ENCODE measurements around the gene GRIN1. TPM values are rescaled to one million over a fixed set of nuclear protein-coding genes. Genes with fewer than 3 reads are reported as not detected.

Gene GRIN1
- total and polyA plus RNA-seq, 10 of the 15 experiments (the other 5 are each of a cell fraction or from before 2014, with no cell fraction given) = 0.05 to 0.10 (median 0.06) TPM; not detected in 6

DNA sequence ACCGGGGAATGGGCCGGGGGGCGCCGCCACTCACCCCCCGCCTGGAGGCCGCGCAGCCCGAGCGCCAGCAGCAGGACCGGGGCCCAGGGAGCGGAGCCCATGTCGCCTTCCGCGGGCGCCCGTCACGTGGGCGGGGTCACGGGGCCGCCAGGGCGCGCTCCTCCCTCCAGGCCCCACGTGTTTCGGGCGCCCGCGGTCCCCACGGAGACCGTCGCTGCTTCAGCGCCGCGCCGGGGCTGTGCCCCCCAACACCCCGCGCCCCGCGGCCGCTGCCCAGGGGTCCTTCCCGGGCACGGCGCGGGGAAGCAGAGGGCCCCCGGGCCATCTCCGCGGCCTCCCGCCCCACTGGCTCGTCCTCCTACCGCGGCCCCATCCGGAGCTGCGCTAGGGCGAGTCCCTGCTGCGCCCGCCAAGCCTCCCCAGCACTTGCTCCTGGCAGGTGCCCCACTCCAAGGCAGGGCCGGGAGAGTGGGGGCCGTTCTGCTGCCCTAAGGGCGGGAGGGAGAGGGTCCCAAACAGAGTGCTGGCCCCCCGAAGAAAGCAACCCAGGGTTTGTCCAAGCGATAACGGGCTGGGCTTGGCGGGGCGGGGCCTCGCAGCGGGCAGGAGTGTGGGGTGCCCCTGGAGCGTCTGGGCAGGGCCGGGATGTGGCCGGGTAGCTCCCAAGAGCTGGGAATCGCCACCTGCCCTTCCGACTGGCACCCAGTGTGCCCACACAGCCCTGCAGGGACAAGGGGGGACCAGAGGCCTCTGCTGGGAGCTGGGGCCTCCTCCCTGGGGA lies 24.2 kb upstream of the GRIN1 start, which contains the start of gene DPP7 (continued):
- TF ChIP-seq REST (IDR thresholded peaks at IDR 0.05; ENCODE audit: low read depth, low read length) = no peak
- no peak for TF ChIP-seq PAX5 (IDR thresholded peaks at IDR 0.05; ENCODE audit: borderline replicate concordance, low read depth, low read length)
- no peak for TF ChIP-seq ZNF384 (IDR thresholded peaks at IDR 0.05; ENCODE audit: borderline replicate concordance, low read depth, low read length)
- TF ChIP-seq CBX3 (IDR thresholded peaks at IDR 0.05; ENCODE audit: borderline replicate concordance, low read depth) = no peak
- TF ChIP-seq, protein P1, sequence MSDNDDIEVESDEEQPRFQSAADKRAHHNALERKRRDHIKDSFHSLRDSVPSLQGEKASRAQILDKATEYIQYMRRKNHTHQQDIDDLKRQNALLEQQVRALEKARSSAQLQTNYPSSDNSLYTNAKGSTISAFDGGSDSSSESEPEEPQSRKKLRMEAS (IDR thresholded peaks at IDR 0.05; ENCODE audit: low read depth, low read length) = peak; percentile 93
- peak; percentile 96 for TF ChIP-seq MXI1 (IDR thresholded peaks at IDR 0.05; ENCODE audit: low read depth, low read length)
- TF ChIP-seq RB1 (IDR thresholded peaks at IDR 0.05; ENCODE audit: borderline replicate concordance) = peak; percentile 82; the same call in 1 of the 2 replicates
- no peak for TF ChIP-seq JUND (IDR thresholded peaks at IDR 0.05; ENCODE audit: low read depth, low read length)
- no peak for TF ChIP-seq CBX5 (IDR thresholded peaks at IDR 0.05; ENCODE audit: low read depth)
- TF ChIP-seq, protein P2, sequence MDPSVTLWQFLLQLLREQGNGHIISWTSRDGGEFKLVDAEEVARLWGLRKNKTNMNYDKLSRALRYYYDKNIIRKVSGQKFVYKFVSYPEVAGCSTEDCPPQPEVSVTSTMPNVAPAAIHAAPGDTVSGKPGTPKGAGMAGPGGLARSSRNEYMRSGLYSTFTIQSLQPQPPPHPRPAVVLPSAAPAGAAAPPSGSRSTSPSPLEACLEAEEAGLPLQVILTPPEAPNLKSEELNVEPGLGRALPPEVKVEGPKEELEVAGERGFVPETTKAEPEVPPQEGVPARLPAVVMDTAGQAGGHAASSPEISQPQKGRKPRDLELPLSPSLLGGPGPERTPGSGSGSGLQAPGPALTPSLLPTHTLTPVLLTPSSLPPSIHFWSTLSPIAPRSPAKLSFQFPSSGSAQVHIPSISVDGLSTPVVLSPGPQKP (IDR thresholded peaks at IDR 0.05; ENCODE audit: low read depth, low read length) = no peak
- TF ChIP-seq POLR2AphosphoS2 (IDR thresholded peaks at IDR 0.05; ENCODE audit: low read depth, low read length) = no peak
- no peak for TF ChIP-seq SREBF1 (IDR thresholded peaks at IDR 0.05; ENCODE audit: low read length)
- no peak for TF ChIP-seq RBBP5 (conservative IDR thresholded peaks at IDR 0.05)
- peak; percentile 62 to 90; a peak in 3 of 4 replicates for TF ChIP-seq BHLHE40 (IDR thresholded peaks at IDR 0.05; ENCODE audit: borderline replicate concordance in 1 of 2, low read depth in 2 of 2, low read length in 1 of 2)
- no peak for TF ChIP-seq TBL1XR1 (IDR thresholded peaks at IDR 0.05; ENCODE audit: low read depth, low read length)
- no peak for TF ChIP-seq POU2F2 (IDR thresholded peaks at IDR 0.05; ENCODE audit: borderline replicate concordance, low read depth, low read length)
- no peak for TF ChIP-seq RFX5 (IDR thresholded peaks at IDR 0.05; ENCODE audit: low read depth, low read length)
- TF ChIP-seq BMI1 (IDR thresholded peaks at IDR 0.05; ENCODE audit: borderline replicate concordance) = no peak
- TF ChIP-seq FOXM1 (IDR thresholded peaks at IDR 0.05; ENCODE audit: low read depth, low read length) = no peak
- peak; percentile 44; the same call in 1 of the 2 replicates for TF ChIP-seq POLR2AphosphoS5 (IDR thresholded peaks at IDR 0.05; ENCODE audit: low read length)
- no peak for TF ChIP-seq STAT3 (IDR thresholded peaks at IDR 0.05; ENCODE audit: low read depth, low read length)
- TF ChIP-seq ZBTB11 (CRISPR knock-in tag; IDR thresholded peaks at IDR 0.05) = no peak
- TF ChIP-seq NFXL1 (IDR thresholded peaks at IDR 0.05; ENCODE audit: borderline replicate concordance) = no peak
